Ishikawa (cell line): Measurements from ENCODE around the gene GNAT2.

Experiments used
- EP300 ChIP-seq: IDR thresholded peaks from 2 replicates; pipeline ENCODE4 v1.6.1; 2012; ENCODE audit warnings: borderline replicate concordance
- RAD21 ChIP-seq: IDR thresholded peaks from 2 replicates; pipeline ENCODE4 v1.6.1; 2012; ENCODE audit warnings: low read depth
- TAF1 ChIP-seq: IDR thresholded peaks from 2 replicates; pipeline ENCODE4 v1.6.1; 2012; ENCODE audit warnings: low read depth, mild to moderate bottlenecking
- YY1 ChIP-seq: IDR thresholded peaks from 2 replicates; pipeline ENCODE4 v1.6.1; 2012; ENCODE audit warnings: low read depth

GRCh38 chr1:109634292-109634691 is 14.9 kb upstream of the GNAT2 start:
- TF ChIP-seq EP300 (no peak), TAF1 (no peak), RAD21 (no peak), YY1 (no peak)
